T-helper 1 cell treated with Interleukin-12 subunit alpha and Interleukin-12 subunit beta and Interleukin-4 antibody, amounts not matched to agents 30 μg/mL and 1 μg/mL, for 36 hours (primary cell): ENCODE data around the gene CAMTA1.

ENCODE experiments used
- H3K27ac Mint-ChIP-seq: one replicate; pipeline ENCODE4 v1.8.0; 2021; ENCODE audit warnings: mild to moderate bottlenecking, mixed read lengths
- H3K27me3 Mint-ChIP-seq: one replicate; pipeline ENCODE4 v1.8.0; 2021; ENCODE audit warnings: low read depth, mixed read lengths
- H3K36me3 Mint-ChIP-seq: one replicate; pipeline ENCODE4 v1.8.0; 2021; ENCODE audit warnings: low read depth, mixed read lengths
- H3K4me1 Mint-ChIP-seq: one replicate; pipeline ENCODE4 v1.8.0; 2021; ENCODE audit warnings: low read depth, mixed read lengths
- H3K4me3 Mint-ChIP-seq: one replicate; pipeline ENCODE4 v1.8.0; 2021; ENCODE audit warnings: mild to moderate bottlenecking, moderate library complexity, mixed read lengths
- H3K9me3 Mint-ChIP-seq: one replicate; pipeline ENCODE4 v1.8.0; 2021; ENCODE audit warnings: mixed read lengths

Gene CAMTA1

GRCh38 chr1:7048395-7048794, 263.1 kb downstream of the CAMTA1 start:
- no peaks in the 10 kb centered on the region for H3K27me3 Mint-ChIP-seq
- H3K27ac Mint-ChIP-seq: no peak overlapping the region

DNA sequence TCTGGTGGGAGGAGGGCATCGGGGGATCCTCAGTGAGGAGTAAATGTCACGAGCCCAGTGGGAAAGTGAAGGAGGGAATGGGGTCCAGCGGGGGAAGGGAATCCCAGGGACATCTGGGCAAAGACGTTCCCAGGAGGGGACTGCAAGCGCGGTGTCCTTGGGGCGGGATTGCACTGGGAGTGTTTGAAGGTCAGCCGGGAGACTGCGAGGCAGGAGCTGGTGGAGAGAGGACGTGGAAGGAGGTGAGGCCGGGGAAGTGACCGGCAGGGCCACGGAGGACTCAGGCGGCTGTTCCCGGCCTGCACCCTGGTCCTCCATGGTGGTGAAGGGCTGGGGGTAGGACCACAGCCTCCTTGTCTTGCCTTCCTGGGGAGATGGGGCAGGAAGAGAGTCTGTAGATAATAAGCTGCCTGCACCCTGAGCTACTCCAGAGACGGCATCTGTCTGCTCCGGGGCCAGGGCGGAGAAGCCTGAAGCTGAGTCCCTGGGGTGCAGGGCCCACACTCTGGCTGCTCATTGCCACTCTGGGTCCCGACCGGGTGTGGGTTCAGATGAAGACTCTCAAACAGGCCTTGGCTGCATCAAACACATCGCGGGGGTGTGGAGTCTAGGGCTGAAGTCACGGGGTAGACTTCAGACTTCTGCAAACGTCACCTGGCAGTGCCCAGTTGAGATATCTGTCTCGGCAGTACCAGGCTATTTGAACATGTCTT, 264.8 kb downstream of the CAMTA1 start:
- H3K36me3 Mint-ChIP-seq: no peaks in the 10 kb centered on the region
- no peak overlapping the region for H3K27ac Mint-ChIP-seq
- H3K4me3 Mint-ChIP-seq: no peak overlapping the region
- no peaks in the 10 kb centered on the region for H3K4me1 Mint-ChIP-seq
- no peaks in the 10 kb centered on the region for H3K9me3 Mint-ChIP-seq
- H3K27me3 Mint-ChIP-seq: no peaks in the 10 kb centered on the region

More at GRCh38 chr1:7048395-7048794, 263.1 kb downstream of the CAMTA1 start:
- no peak overlapping the region for H3K4me3 Mint-ChIP-seq
- no peaks in the 10 kb centered on the region for H3K36me3 Mint-ChIP-seq
- H3K9me3 Mint-ChIP-seq: no peaks in the 10 kb centered on the region
- H3K4me1 Mint-ChIP-seq: no peaks in the 10 kb centered on the region

DNA sequence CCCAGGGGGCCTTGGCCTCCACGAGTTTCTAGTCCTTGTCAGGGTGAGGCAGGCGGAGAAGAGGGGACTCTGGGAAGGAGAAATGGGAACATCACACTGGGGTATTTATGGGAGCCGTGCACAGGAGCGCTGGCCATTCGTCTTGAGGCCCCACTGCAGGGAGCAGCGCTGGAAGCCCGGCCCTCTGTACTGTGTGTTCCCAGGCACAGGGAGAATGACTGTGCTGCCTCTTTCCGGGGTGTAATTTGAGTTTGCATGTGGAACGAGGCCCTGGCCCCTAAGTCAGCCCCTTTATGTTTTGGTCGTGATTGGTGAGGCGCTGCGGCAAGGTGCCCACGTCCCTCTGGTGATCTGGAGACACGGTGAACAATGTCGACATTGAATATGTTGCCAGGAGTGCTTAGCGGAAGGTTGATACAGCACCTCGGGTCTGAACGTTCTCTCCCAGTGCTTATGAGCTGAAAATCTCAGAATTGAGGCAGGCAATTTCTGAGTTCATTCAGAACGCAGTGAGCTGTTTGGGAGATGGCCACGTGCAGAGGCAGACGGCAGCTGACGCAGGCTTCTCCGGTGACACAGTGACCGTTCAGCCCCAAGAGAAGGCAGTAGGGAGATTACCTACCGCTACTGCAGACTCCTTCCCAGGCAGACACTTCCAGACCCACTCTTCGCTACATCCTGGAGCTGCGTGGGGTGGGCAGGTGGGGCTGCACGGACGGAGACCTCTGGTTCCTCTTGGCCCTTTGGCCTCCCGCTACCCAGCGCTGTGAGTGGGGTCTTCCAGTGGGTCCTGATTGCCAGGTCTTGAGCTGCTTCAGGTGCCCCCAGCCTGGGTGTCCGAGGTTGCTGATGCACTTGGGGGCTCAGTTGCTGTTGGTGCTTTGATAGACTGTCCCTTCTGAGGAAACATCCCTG, 265.8 kb downstream of the CAMTA1 start:
- no peak overlapping the region for H3K4me3 Mint-ChIP-seq
- no peak overlapping the region for H3K27ac Mint-ChIP-seq
- H3K4me1 Mint-ChIP-seq: no peaks in the 10 kb centered on the region
- no peaks in the 10 kb centered on the region for H3K27me3 Mint-ChIP-seq
- no peaks in the 10 kb centered on the region for H3K9me3 Mint-ChIP-seq
- no peaks in the 10 kb centered on the region for H3K36me3 Mint-ChIP-seq

DNA sequence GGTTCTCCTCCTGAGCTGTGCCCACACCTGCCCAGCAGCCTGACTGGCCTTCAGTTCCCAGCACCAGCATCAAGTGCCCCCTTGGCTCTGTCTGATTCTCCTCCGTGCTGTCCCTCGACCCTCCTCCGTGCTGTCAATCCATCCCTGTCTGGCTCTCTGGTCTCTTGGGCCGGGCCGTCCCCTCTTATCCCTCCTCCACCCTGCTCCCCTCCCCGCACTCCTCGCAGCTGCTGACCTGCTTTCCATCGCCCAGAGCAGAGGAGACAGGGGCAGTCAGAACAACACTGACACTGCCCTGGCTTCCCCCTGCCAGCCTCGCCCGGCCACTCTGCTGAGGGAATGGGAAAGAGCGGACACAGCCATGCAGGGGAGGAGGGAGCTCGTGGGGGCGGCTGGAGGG, 267.4 kb downstream of the CAMTA1 start:
- Mint-ChIP-seq H3K27me3 (no peaks in the 10 kb centered on the region), H3K4me3 (no peak overlapping the region), H3K4me1 (no peaks in the 10 kb centered on the region), H3K9me3 (no peaks in the 10 kb centered on the region), H3K36me3 (no peaks in the 10 kb centered on the region), H3K27ac (no peak overlapping the region)

- H3K4me3 Mint-ChIP-seq: no peak overlapping the region
- no peaks in the 10 kb centered on the region for H3K4me1 Mint-ChIP-seq
- H3K27ac Mint-ChIP-seq: no peak overlapping the region
- no peaks in the 10 kb centered on the region for H3K36me3 Mint-ChIP-seq
- H3K27me3 Mint-ChIP-seq: no peaks in the 10 kb centered on the region
- H3K9me3 Mint-ChIP-seq: no peaks in the 10 kb centered on the region
These were observed 275.5 kb downstream of the CAMTA1 start for GRCh38 chr1:7060745-7061144.

GRCh38 chr1:7062346-7063061, 277.2 kb downstream of the CAMTA1 start:
- Mint-ChIP-seq H3K27ac (no peak overlapping the region), H3K4me1 (no peaks in the 10 kb centered on the region), H3K36me3 (no peaks in the 10 kb centered on the region), H3K4me3 (no peak overlapping the region), H3K9me3 (no peaks in the 10 kb centered on the region), H3K27me3 (no peaks in the 10 kb centered on the region)

DNA sequence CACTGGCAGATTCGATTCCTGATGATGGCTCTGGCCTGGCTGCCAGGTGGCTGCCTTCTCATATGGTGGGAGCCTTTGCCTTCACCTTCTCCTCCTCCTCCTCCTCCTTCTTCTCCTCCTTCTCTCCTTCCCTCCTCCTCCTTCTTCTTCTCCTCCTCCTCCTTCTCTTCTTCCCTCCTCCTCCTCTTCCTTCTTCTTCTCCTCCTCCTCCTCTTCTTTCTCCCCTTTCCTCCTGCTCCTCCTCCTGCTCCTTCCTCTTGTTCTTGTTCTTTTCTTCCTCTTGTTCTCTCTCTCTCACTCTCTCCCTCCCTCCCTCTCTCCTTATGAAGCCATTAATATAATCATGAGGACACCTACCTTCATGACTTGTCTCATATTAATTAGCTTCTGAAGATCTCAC, 278.7 kb downstream of the CAMTA1 start:
- Mint-ChIP-seq H3K9me3 (no peaks in the 10 kb centered on the region), H3K4me3 (no peak overlapping the region), H3K27me3 (no peaks in the 10 kb centered on the region), H3K4me1 (no peaks in the 10 kb centered on the region), H3K36me3 (no peaks in the 10 kb centered on the region), H3K27ac (no peak overlapping the region)

DNA sequence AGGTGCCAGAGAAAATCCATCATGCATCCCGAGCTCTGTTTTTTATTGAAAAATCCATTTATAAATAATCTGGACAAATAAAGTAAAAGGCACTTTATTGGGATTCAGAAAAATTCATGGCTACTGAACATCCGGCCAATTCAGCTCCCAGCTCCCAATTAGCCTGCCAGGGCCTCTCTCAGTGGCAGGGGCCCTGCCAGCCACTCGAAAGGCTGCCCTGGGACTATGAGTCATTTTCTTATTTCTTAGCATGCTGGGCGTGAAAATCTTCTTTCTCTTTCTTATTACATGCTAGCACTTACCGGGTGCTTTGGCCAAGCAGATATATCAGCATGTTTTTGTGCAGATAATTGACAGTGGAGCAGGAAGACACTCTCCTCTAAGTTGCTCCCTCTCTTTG, 283.3 kb downstream of the CAMTA1 start:
- Mint-ChIP-seq H3K27ac (no peak overlapping the region), H3K27me3 (peaks cover 9% of the 10 kb centered on the region), H3K4me1 (no peaks in the 10 kb centered on the region), H3K36me3 (no peaks in the 10 kb centered on the region), H3K4me3 (no peak overlapping the region), H3K9me3 (no peaks in the 10 kb centered on the region)

- H3K9me3 Mint-ChIP-seq: no peaks in the 10 kb centered on the region
- H3K27ac Mint-ChIP-seq: no peak overlapping the region
- H3K4me1 Mint-ChIP-seq: no peaks in the 10 kb centered on the region
- H3K4me3 Mint-ChIP-seq: no peak overlapping the region
- H3K36me3 Mint-ChIP-seq: no peaks in the 10 kb centered on the region
- peaks cover 9% of the 10 kb centered on the region for H3K27me3 Mint-ChIP-seq
These were observed 284.7 kb downstream of the CAMTA1 start for GRCh38 chr1:7069931-7070330.

- Mint-ChIP-seq H3K27me3 (peaks cover 9% of the 10 kb centered on the region), H3K4me1 (no peaks in the 10 kb centered on the region), H3K9me3 (no peaks in the 10 kb centered on the region), H3K36me3 (no peaks in the 10 kb centered on the region), H3K27ac (no peak overlapping the region), H3K4me3 (no peak overlapping the region)
These were observed 285.3 kb downstream of the CAMTA1 start for GRCh38 chr1:7070389-7071029.

DNA sequence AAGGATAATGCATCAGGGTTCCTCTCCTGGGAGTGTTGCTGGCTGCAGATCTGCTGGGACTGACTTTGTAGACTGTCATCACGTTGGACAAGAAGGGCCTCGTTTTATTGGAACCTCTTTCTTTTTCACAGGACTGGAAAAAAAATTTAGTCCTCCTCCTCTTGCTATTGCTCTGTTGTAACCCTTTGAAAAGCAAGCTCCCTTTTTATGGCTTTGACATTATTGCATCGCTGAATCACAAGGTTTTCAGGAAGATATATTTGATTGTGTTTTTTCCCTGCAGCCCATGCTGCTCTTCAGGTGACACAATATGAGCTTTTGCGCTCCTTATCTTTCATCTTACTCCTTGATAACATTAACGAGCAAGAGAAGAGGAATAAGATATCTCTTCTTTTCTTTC, 290.9 kb downstream of the CAMTA1 start:
- H3K9me3 Mint-ChIP-seq: no peaks in the 10 kb centered on the region
- no peaks in the 10 kb centered on the region for H3K36me3 Mint-ChIP-seq
- no peak overlapping the region for H3K27ac Mint-ChIP-seq
- no peaks in the 10 kb centered on the region for H3K27me3 Mint-ChIP-seq
- H3K4me1 Mint-ChIP-seq: no peaks in the 10 kb centered on the region
- no peak overlapping the region for H3K4me3 Mint-ChIP-seq

- no peaks in the 10 kb centered on the region for H3K9me3 Mint-ChIP-seq
- H3K4me3 Mint-ChIP-seq: no peak overlapping the region
- no peaks in the 10 kb centered on the region for H3K36me3 Mint-ChIP-seq
- no peaks in the 10 kb centered on the region for H3K4me1 Mint-ChIP-seq
- no peak overlapping the region for H3K27ac Mint-ChIP-seq
- no peaks in the 10 kb centered on the region for H3K27me3 Mint-ChIP-seq
These were observed 291.3 kb downstream of the CAMTA1 start for GRCh38 chr1:7076572-7076971.

DNA sequence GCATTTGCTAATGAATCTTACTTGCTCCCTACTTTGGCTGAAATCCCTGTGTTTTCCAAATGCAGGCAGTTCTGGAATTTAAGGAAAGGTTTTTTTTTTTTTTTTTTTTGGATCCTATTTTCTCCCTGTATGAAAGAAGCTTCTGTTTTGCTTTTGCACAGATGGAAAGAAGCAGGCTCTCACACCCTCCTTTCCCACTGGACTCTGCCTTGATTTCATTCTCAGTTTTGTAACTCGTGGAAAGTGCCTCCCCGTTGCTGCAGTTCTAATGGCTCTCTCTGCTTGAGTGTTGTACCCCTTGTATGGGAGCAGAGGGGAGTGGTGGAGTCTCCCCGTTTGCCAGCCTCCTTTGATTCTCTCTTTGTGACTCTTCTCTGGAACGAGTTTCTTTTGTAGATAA, 291.9 kb downstream of the CAMTA1 start:
- Mint-ChIP-seq H3K4me3 (no peak overlapping the region), H3K27me3 (no peaks in the 10 kb centered on the region), H3K4me1 (no peaks in the 10 kb centered on the region), H3K36me3 (no peaks in the 10 kb centered on the region), H3K27ac (no peak overlapping the region), H3K9me3 (no peaks in the 10 kb centered on the region)

- Mint-ChIP-seq H3K27me3 (no peaks in the 10 kb centered on the region), H3K36me3 (no peaks in the 10 kb centered on the region), H3K4me1 (no peaks in the 10 kb centered on the region)
These were observed 292.7 kb downstream of the CAMTA1 start for GRCh38 chr1:7077970-7078369.

More at GRCh38 chr1:7077970-7078369, 292.7 kb downstream of the CAMTA1 start:
- H3K9me3 Mint-ChIP-seq: no peaks in the 10 kb centered on the region
- H3K4me3 Mint-ChIP-seq: no peak overlapping the region
- no peak overlapping the region for H3K27ac Mint-ChIP-seq
